Endothelial cell of umbilical vein (primary cell): Measurements from ENCODE around the gene CYTIP. TPM values are rescaled to one million over a fixed set of nuclear protein-coding genes. Genes with fewer than 3 reads are reported as not detected.
"Not testable (repeated sequence)": the region's sequence is repeated elsewhere in the genome, so short reads cannot be mapped to it uniquely, and the experiment has no call there.

Source experiments
- BruUV-seq: library from RNA; stranded (reverse); fragments of 400-500 nt; replicated peaks from 2 replicates; lab custom pipeline; 2021; lab: Mats Ljungman, UMichigan
- CTCF ChIA-PET: fragments of 300-600, 350-600 bp; sonication (Branson Sonifier 250); formaldehyde crosslinking; loops from one replicate; lab custom pipeline; 2021; ENCODE audit warnings: antibody characterized with exemption, inconsistent platforms; lab: Charles Lee
- POLR2A ChIA-PET: fragments of 300-600, 350-600 bp; sonication (Branson Sonifier 250); formaldehyde crosslinking; loops from one replicate; lab custom pipeline; 2021; ENCODE audit warnings: antibody characterized with exemption, inconsistent platforms; lab: Charles Lee
- DNase-seq: peaks from one replicate; pipeline ENCODE4 v3.0.0-alpha.2; 2011; ENCODE audit warnings: low read depth, low spot score
- FAIRE-seq: peaks from 2 replicates; lab custom pipeline; 2011; peaks lifted over from hg19 to GRCh38; lab: Jason Lieb, UNC
- H2AFZ ChIP-seq: 2 replicates; pipeline ENCODE4 v1.6.0; 2012; ENCODE audit warnings: low read depth, low read length, control low read depth, inconsistent platforms
- H3K27ac ChIP-seq: 2 replicates; pipeline ENCODE4 v1.5.1; 2011; ENCODE audit warnings: low read depth, mild to moderate bottlenecking, control low read depth, low read length, moderate library complexity; ENCODE audit not compliant: insufficient read depth
- H3K27me3 ChIP-seq, 2 experiments: 2 replicates each; pipeline versions ENCODE4 v1.6.0 to v1.6.1; 2011; ENCODE audit warnings: low read length in 2 of 2, mixed read lengths in 1 of 2; ENCODE audit not compliant: control insufficient read depth in 2 of 2, insufficient read depth in 2 of 2
- H3K36me3 ChIP-seq, 2 experiments: 2 replicates in 1 of 2; 3 replicates in 1 of 2; pipeline ENCODE4 v1.5.1; 2011; ENCODE audit warnings: low read length in 2 of 2, mild to moderate bottlenecking in 1 of 2, moderate library complexity in 1 of 2; ENCODE audit not compliant: control insufficient read depth in 2 of 2, insufficient read depth in 2 of 2; ENCODE audit errors: extremely low read depth in 1 of 2
- H3K4me1 ChIP-seq: 3 replicates; pipeline ENCODE4 v1.5.1; 2011; ENCODE audit warnings: mild to moderate bottlenecking, low read length; ENCODE audit not compliant: control insufficient read depth, insufficient read depth; ENCODE audit errors: extremely low read depth
- H3K4me2 ChIP-seq: 2 replicates; pipeline ENCODE4 v1.6.1; 2011; ENCODE audit warnings: low read length, control low read depth, mixed read lengths; ENCODE audit not compliant: insufficient read depth
- H3K4me3 ChIP-seq, 3 experiments: fragments of 200-600 bp in 1 of 3; sonication (generic), shearing (Covaris generic) in 1 of 3; replicated peaks in 1 of 3; 2 replicates each; pipeline ENCODE4 v1.5.1; 2011 to 2016; ENCODE audit warnings: control low read depth in 3 of 3, low read length in 3 of 3, mild to moderate bottlenecking in 2 of 3, inconsistent platforms in 1 of 3, low read depth in 1 of 3, moderate library complexity in 1 of 3; ENCODE audit not compliant: insufficient read depth in 1 of 3
- H3K79me2 ChIP-seq: 2 replicates; pipeline ENCODE4 v1.6.0; 2012; ENCODE audit warnings: low read length, inconsistent platforms; ENCODE audit not compliant: control insufficient read depth, insufficient read depth
- H3K9ac ChIP-seq: replicated peaks from 2 replicates; pipeline ENCODE3; 2011; ENCODE audit warnings: low read length, control low read depth; ENCODE audit not compliant: insufficient read depth; ENCODE audit errors: extremely low read depth
- H3K9me1 ChIP-seq: replicated peaks from 3 replicates; pipeline ENCODE4 v1.6.0; 2011; ENCODE audit warnings: mild to moderate bottlenecking, low read length; ENCODE audit not compliant: control insufficient read depth, insufficient read depth; ENCODE audit errors: extremely low read depth
- H3K9me3 ChIP-seq: replicated peaks from 2 replicates; pipeline ENCODE4 v1.5.1; 2012; ENCODE audit warnings: low read length, inconsistent platforms; ENCODE audit not compliant: control insufficient read depth, insufficient read depth
- H4K20me1 ChIP-seq: replicated peaks from 2 replicates; pipeline ENCODE3; 2011; ENCODE audit warnings: mild to moderate bottlenecking, low read length; ENCODE audit not compliant: control insufficient read depth, insufficient read depth; ENCODE audit errors: extremely low read depth
- EZH2 ChIP-seq: IDR thresholded peaks from 2 replicates; pipeline ENCODE4 v1.6.1; 2012; ENCODE audit warnings: borderline replicate concordance, low read depth, mild to moderate bottlenecking, moderate library complexity, low read length, inconsistent platforms; ENCODE audit not compliant: severe bottlenecking
- FOS ChIP-seq: IDR thresholded peaks from 2 replicates; pipeline ENCODE4 v1.6.1; 2011; ENCODE audit warnings: mild to moderate bottlenecking, low read length, moderate library complexity, borderline replicate concordance; ENCODE audit not compliant: insufficient read depth
- GATA2 ChIP-seq: IDR thresholded peaks from 2 replicates; pipeline ENCODE4 v1.7.0; 2011; ENCODE audit warnings: low read depth, mild to moderate bottlenecking, moderate library complexity, mixed read lengths, low read length; ENCODE audit not compliant: insufficient read length, insufficient read depth
- JUN ChIP-seq: IDR thresholded peaks from 2 replicates; pipeline ENCODE4 v1.6.1; 2011; ENCODE audit warnings: borderline replicate concordance, low read depth; ENCODE audit not compliant: insufficient read length, insufficient read depth
- MYC ChIP-seq: IDR thresholded peaks from one replicate; pipeline ENCODE4 v1.6.1; 2011; ENCODE audit warnings: mild to moderate bottlenecking, low read depth, low read length
- POLR2A ChIP-seq: IDR thresholded peaks from 2 replicates; pipeline ENCODE4 v1.6.1; 2012; ENCODE audit warnings: low read depth, mild to moderate bottlenecking, control low read depth, low read length
- POLR2AphosphoS5 ChIP-seq: IDR thresholded peaks from 2 replicates; pipeline ENCODE4 v1.6.1; 2012; ENCODE audit warnings: low read depth, mild to moderate bottlenecking, control low read depth, low read length, moderate library complexity; ENCODE audit not compliant: insufficient read depth
- dilution Hi-C: fragments of 300-500 bp; cut with MboI; formaldehyde crosslinking; loops from one replicate; pipeline ENCODE4 v1.15.0; 2019; ENCODE audit warnings: low sequenced_read_pairs; ENCODE audit not compliant: extremely low pct_ligation_motif_present
- intact Hi-C: fragments of 100-400 bp; cut with micrococcal nuclease; formaldehyde crosslinking; loops from one replicate; pipeline ENCODE4 v1.10.0; 2022
- polyA plus RNA-seq, 4 experiments: library from polyadenylated mRNA; depleted of rRNA in 3 of 4; stranded (reverse) in 3 of 4; unstranded in 1 of 4; fragments of >200 nt; gene quantifications; 2 replicates each; pipeline versions ENCODE4 v1.2.1 to v1.2.3, GENCODE V29; 2011 to 2012; ENCODE audit warnings: missing spikeins in 1 of 4
- total RNA-seq: library from RNA; stranded (reverse); gene quantifications from 2 replicates; pipeline ENCODE4 v1.2.3, GENCODE V29; 2021
- TF ChIP-seq, protein P1 (sequence below): IDR thresholded peaks from 2 replicates; pipeline ENCODE4 v1.6.1; 2011; ENCODE audit not compliant: insufficient read depth, insufficient read length
- TF ChIP-seq, protein P2 (sequence below), 2 donors: IDR thresholded peaks; 1 replicate in 1 of 2; 2 replicates in 1 of 2; pipeline ENCODE4 v1.5.1; 2011; ENCODE audit warnings: low read length in 2 of 2, mild to moderate bottlenecking in 2 of 2, moderate library complexity in 2 of 2, control low read depth in 1 of 2, inconsistent platforms in 1 of 2, low read depth in 1 of 2; ENCODE audit not compliant: insufficient read depth in 1 of 2; ENCODE audit errors: extremely low read depth in 1 of 2

The CYTIP gene
- total and polyA plus RNA-seq, 2 donors (not counting 3 experiments of a cell fraction or from before 2014, with no cell fraction given), result not detected

DNA sequence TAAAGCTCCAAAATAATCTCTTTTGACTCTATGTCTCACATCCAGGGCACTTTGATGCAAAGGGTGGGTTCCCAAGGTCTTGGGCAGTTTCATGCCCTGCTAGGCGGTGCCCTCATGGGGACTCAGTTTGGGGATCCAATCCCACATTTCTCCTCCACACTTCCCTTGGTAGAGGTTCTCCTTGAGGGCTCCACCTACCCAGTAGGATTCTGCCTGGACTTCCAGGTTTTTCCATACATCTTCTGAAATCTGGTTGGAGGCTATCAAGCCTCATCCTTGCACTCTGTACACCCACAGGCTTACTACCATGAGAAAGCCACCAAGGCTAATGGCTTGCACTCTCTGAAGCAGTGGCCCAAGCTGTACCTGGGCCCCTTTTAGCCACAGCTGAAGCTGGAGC lies 68.5 kb downstream of the CYTIP start:
- no peak overlapping the region for H2AFZ ChIP-seq
- FAIRE-seq (no peak), DNase-seq (no peak)
- no peaks in the 10 kb centered on the region for H3K79me2 ChIP-seq
- dilution Hi-C loops, result no loop called here
- TF ChIP-seq POLR2A (no peak), MYC (no peak), FOS (no peak), JUN (no peak), GATA2 (no peak), POLR2AphosphoS5 (no peak), EZH2 (no peak)
- TF ChIP-seq, protein P1, sequence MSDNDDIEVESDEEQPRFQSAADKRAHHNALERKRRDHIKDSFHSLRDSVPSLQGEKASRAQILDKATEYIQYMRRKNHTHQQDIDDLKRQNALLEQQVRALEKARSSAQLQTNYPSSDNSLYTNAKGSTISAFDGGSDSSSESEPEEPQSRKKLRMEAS, result no peak
- TF ChIP-seq, protein P2, sequence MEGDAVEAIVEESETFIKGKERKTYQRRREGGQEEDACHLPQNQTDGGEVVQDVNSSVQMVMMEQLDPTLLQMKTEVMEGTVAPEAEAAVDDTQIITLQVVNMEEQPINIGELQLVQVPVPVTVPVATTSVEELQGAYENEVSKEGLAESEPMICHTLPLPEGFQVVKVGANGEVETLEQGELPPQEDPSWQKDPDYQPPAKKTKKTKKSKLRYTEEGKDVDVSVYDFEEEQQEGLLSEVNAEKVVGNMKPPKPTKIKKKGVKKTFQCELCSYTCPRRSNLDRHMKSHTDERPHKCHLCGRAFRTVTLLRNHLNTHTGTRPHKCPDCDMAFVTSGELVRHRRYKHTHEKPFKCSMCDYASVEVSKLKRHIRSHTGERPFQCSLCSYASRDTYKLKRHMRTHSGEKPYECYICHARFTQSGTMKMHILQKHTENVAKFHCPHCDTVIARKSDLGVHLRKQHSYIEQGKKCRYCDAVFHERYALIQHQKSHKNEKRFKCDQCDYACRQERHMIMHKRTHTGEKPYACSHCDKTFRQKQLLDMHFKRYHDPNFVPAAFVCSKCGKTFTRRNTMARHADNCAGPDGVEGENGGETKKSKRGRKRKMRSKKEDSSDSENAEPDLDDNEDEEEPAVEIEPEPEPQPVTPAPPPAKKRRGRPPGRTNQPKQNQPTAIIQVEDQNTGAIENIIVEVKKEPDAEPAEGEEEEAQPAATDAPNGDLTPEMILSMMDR (IDR thresholded peaks at IDR 0.05; ENCODE audit: extremely low read depth in 1 of 2, insufficient read depth in 1 of 2, low read depth in 1 of 2, low read length in 2 of 2), result no peak
- H3K9ac ChIP-seq, result no peak overlapping the region
- no peaks in the 10 kb centered on the region for H3K36me3 ChIP-seq
- H4K20me1 ChIP-seq, result no peaks in the 10 kb centered on the region
- H3K9me1 ChIP-seq, result no peaks in the 10 kb centered on the region
- no peaks in the 10 kb centered on the region for H3K27me3 ChIP-seq
- ChIA-PET CTCF (no interaction called here), POLR2A (no interaction called here)
- H3K4me1 ChIP-seq, result no peaks in the 10 kb centered on the region
- no peak overlapping the region for H3K27ac ChIP-seq
- H3K4me2 ChIP-seq, result no peak overlapping the region
- no peaks in the 10 kb centered on the region for H3K9me3 ChIP-seq
- no TSS peak for BruUV-seq
- intact Hi-C loops, result no loop called here
- H3K4me3 ChIP-seq, result no peak overlapping the region

DNA sequence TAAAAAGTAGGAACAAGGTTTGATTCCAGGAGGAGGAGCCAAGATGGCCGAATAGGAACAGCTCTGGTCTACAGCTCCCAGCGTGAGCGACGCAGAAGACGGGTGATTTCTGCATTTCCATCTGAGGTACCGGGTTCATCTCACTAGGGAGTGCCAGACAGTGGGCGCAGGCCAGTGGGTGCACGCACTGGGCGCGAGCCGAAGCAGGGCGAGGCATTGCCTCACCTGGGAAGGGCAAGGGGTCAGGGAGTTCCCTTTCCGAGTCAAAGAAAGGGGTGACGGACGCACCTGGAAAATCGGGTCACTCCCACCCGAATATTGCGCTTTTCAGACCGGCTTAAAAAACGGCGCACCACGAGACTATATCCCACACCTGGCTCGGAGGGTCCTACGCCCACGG lies 75.4 kb downstream of the CYTIP start:
- POLR2A ChIA-PET, dilution Hi-C loops, CTCF ChIA-PET, H3K27me3 ChIP-seq, H3K4me2 ChIP-seq, intact Hi-C loops, H3K36me3 ChIP-seq, H3K9me3 ChIP-seq, H3K9ac ChIP-seq, H3K9me1 ChIP-seq, H3K27ac ChIP-seq, H4K20me1 ChIP-seq, BruUV-seq, H2AFZ ChIP-seq, DNase-seq, H3K4me3 ChIP-seq, H3K4me1 ChIP-seq, H3K79me2 ChIP-seq, FAIRE-seq: not testable (repeated sequence)
